ENCODE data around the gene ABHD16B.

The ABHD16B gene

GRCh38 chr20:63861365-63861934 is at the start of gene ABHD16B:
ABHD16B (plus strand) TSS chr20:63861498; CDS start chr20:63861541, 43 bp downstream.
- DNase-seq = no peak

GRCh38 chr20:63814891-63815614 is 46.2 kb upstream of the ABHD16B start:
- DNase-seq = no peak

GRCh38 chr20:63815615-63816253 is 45.6 kb upstream of the ABHD16B start:
- DNase-seq = no peak

- DNase-seq = peak; percentile 35
Measured at GRCh38 chr20:63819224-63819921, 41.9 kb upstream of the ABHD16B start.

- DNase-seq = peak; percentile 7
Measured at GRCh38 chr20:63821811-63822210, 39.5 kb upstream of the ABHD16B start.

- DNase-seq = peak; percentile 46
Measured at GRCh38 chr20:63822276-63822696, 39.0 kb upstream of the ABHD16B start.

- DNase-seq = no peak
Measured at GRCh38 chr20:63823691-63824311, 37.5 kb upstream of the ABHD16B start.

- DNase-seq = no peak
Measured at GRCh38 chr20:63825331-63826118, 35.8 kb upstream of the ABHD16B start.

- DNase-seq = no peak
Measured at GRCh38 chr20:63826753-63827152, 34.5 kb upstream of the ABHD16B start.

GRCh38 chr20:63828124-63828523 is 33.2 kb upstream of the ABHD16B start:
- no peak for DNase-seq

GRCh38 chr20:63828545-63828944 is 32.8 kb upstream of the ABHD16B start:
- DNase-seq = no peak

- DNase-seq = no peak
Measured at GRCh38 chr20:63828951-63829350, 32.3 kb upstream of the ABHD16B start.

- no peak for DNase-seq
Measured at GRCh38 chr20:63829603-63829944, 31.7 kb upstream of the ABHD16B start.

GRCh38 chr20:63829945-63830835 is 31.1 kb upstream of the ABHD16B start:
- no peak for DNase-seq

- no peak for DNase-seq
Measured at GRCh38 chr20:63830841-63831588, 30.3 kb upstream of the ABHD16B start, which contains the start of gene ZBTB46. ZBTB46 (minus strand) TSS chr20:63831264; CDS start chr20:63790757, 40,507 bp downstream.

GRCh38 chr20:63831646-63831992 is 29.7 kb upstream of the ABHD16B start:
- no peak for DNase-seq

GRCh38 chr20:63831993-63832686 is 29.2 kb upstream of the ABHD16B start:
- no peak for DNase-seq

- DNase-seq = no peak
Measured at GRCh38 chr20:63833776-63834490, 27.4 kb upstream of the ABHD16B start.

- no peak for DNase-seq
Measured at GRCh38 chr20:63834491-63834880, 26.8 kb upstream of the ABHD16B start.
